CD4-positive, alpha-beta T cell treated with Interferon alpha-2 for 1 hour (primary cell): ENCODE data around the gene MUC20.
"Not testable (repeated sequence)": the region's sequence is repeated elsewhere in the genome, so short reads cannot be mapped to it uniquely, and the experiment has no call there.

Experiments used
- DNase-seq, 2 donors: peaks; one replicate each; pipeline ENCODE4 v3.0.0-alpha.2; 2020 to 2022

Gene MUC20

GRCh38 chr3:195757827-195758226 is 37.0 kb downstream of the MUC20 start:
- DNase-seq = no peak

- no peak for DNase-seq
Measured at GRCh38 chr3:195758721-195759353, 38.1 kb downstream of the MUC20 start.

- no peak for DNase-seq
Measured at GRCh38 chr3:195760345-195761122, 39.8 kb downstream of the MUC20 start.

- DNase-seq = no peak
Measured at GRCh38 chr3:195761123-195761566, 40.4 kb downstream of the MUC20 start.

- no peak for DNase-seq
Measured at GRCh38 chr3:195761567-195762248, 40.9 kb downstream of the MUC20 start.

GRCh38 chr3:195762249-195762585 is 41.4 kb downstream of the MUC20 start:
- DNase-seq = no peak

- no peak for DNase-seq
Measured at GRCh38 chr3:195762611-195763010, 41.8 kb downstream of the MUC20 start.

GRCh38 chr3:195763076-195763830 is 42.5 kb downstream of the MUC20 start:
- no peak for DNase-seq

- DNase-seq = no peak
Measured at GRCh38 chr3:195763843-195764825, 43.4 kb downstream of the MUC20 start.

GRCh38 chr3:195764961-195765706 is 44.4 kb downstream of the MUC20 start:
- DNase-seq = no peak

- DNase-seq = no peak
Measured at GRCh38 chr3:195766671-195767070, 45.9 kb downstream of the MUC20 start.

GRCh38 chr3:195767792-195768191 is 47.0 kb downstream of the MUC20 start:
- DNase-seq = no peak

- DNase-seq = no peak
Measured at GRCh38 chr3:195768414-195768813, 47.6 kb downstream of the MUC20 start.

- no peak for DNase-seq
Measured at GRCh38 chr3:195768831-195769303, 48.1 kb downstream of the MUC20 start.

GRCh38 chr3:195769551-195769950 is 48.8 kb downstream of the MUC20 start:
- no peak for DNase-seq

GRCh38 chr3:195770081-195770840 is 49.5 kb downstream of the MUC20 start:
- DNase-seq = no peak

GRCh38 chr3:195770841-195771645 is 50.3 kb downstream of the MUC20 start:
- not testable (repeated sequence) for DNase-seq

- no peak for DNase-seq
Measured at GRCh38 chr3:195771646-195772300, 51.0 kb downstream of the MUC20 start.
